SIG-M5 treated with dmso at 0.1 percent for 504 hours (cell line): ENCODE measurements around the gene SULF2.
A peak's percentile ranks its signal among the peaks of the same experiment; 100 is the strongest.

Experiments
- DNase-seq: peaks from one replicate; lab custom pipeline; 2025; ENCODE audit not compliant: unreplicated experiment; lab: John Stamatoyannopoulos, UW

SULF2 gene

DNA sequence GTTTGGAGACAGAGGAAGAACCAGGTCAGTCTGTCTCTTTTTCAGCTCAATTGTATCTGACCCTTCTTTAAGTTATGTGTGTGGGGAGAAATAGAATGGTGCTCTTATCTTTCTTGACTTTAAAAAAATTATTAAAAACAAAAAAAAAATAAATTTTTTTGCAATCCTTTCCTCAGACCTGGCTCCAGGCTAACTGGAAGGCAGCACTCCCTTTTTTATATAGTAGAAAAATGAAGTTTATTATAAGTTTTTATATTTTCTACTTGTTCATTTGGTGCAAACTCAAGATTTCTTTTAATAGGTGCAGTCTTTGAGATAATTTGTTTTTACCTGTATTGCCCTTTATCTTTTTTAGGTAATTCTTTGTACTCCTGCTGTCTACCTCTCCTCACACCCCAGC, 129.6 kb downstream of the SULF2 start:
- DNase-seq: no peak

DNA sequence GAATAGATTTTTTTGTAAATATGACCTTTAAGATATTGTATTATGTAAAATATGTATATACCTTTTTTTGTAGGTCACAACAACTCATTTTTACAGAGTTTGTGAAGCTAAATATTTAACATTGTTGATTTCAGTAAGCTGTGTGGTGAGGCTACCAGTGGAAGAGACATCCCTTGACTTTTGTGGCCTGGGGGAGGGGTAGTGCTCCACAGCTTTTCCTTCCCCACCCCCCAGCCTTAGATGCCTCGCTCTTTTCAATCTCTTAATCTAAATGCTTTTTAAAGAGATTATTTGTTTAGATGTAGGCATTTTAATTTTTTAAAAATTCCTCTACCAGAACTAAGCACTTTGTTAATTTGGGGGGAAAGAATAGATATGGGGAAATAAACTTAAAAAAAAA, 130.9 kb downstream of the SULF2 start:
- DNase-seq: no peak

DNA sequence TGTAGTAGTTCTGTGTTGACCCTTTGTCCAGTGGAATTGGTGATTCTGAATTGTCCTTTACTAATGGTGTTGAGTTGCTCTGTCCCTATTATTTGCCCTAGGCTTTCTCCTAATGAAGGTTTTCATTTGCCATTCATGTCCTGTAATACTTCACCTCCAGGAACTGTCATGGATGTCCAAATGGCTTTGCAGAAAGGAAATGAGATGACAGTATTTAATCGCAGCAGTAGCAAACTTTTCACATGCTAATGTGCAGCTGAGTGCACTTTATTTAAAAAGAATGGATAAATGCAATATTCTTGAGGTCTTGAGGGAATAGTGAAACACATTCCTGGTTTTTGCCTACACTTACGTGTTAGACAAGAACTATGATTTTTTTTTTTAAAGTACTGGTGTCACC, 131.4 kb downstream of the SULF2 start:
- no peak for DNase-seq

DNA sequence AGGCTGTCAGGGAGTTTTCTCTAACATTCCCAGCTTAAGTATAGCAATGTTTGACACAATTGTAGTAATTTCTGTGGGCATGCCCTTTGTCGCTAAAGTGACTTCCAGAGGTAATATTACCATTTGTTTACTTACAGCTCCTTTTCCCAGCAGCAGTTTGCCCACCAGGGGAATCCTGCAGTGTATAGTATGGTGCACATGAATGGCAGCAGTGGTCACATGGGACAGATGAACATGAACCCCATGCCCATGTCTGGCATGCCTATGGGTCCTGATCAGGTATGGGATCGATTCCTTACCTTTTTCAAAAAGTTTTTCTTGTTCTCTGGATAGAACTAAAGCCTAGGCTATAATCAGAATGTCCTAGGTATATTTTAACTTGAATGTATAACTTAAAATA, 132.5 kb downstream of the SULF2 start:
- no peak for DNase-seq

DNA sequence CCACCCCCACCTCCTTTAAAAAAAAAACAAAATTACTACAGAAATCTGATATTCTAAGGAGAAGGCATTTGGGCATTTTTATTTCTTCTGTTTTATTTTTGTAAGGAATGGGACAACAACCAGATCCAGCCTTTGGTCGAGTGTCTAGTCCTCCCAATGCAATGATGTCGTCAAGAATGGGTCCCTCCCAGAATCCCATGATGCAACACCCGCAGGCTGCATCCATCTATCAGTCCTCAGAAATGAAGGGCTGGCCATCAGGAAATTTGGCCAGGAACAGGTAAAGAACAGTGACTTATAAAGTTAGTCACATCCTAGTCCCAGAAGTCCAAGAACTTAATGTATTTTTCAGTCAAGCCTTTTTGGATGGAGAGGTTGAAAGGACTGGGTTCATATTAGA, 133.0 kb downstream of the SULF2 start:
- DNase-seq: no peak

DNA sequence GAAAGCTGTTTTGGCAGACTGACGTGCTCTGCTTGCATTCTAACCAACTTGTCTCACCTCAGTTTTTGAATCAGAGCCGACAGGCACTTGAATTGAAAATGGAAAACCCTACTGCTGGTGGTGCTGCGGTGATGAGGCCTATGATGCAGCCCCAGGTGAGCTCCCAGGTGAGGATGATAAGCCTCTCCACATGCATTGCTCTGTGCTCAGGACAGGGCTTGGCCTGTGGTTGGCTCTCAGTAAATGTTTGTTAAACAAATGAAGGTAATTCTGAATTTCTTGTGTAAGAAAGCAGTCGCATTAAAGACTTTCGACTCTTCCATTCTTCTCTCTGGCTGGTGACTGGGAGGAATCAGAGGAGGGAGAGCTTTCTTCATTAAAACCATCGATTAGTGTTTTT, 136.3 kb downstream of the SULF2 start:
- no peak for DNase-seq

DNA sequence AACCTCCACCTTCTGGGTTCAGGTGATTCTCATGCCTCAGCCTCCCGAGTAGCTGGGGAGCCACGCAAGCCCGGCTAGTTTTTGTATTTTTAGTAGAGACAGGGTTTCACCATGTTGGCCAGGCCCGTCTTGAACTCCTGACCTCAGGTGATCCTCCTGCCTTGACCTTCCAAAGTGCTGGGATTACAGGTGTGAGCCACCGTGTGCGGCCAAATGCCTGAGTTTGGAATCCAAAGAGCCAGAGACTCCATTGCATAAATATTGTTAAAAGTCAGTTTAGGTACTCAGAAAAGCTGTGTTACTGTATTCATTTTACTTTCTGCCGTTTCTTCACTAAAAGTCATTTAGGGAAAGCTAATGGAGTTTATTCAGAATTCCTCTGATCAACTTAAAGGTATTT, 137.3 kb downstream of the SULF2 start:
- no peak for DNase-seq

DNA sequence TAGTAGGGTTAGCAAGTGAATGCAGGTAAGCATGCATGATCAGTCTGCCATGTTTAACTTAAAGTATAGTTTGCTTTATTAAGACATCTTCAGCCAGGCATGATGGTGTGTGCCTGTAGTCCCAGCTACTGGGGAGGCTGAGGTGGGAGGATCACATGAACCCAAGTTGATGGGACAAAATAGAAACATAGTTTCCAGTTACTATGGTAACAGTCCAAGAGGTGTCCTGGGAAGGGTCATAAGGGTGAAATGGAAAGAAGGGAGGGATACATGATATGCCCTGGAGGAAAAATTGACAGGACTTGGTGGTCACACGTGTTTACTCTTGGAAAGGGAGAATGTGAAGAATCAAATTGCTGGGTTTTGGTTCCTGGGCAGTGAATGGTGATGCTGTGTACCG, 139.6 kb downstream of the SULF2 start:
- no peak for DNase-seq

DNA sequence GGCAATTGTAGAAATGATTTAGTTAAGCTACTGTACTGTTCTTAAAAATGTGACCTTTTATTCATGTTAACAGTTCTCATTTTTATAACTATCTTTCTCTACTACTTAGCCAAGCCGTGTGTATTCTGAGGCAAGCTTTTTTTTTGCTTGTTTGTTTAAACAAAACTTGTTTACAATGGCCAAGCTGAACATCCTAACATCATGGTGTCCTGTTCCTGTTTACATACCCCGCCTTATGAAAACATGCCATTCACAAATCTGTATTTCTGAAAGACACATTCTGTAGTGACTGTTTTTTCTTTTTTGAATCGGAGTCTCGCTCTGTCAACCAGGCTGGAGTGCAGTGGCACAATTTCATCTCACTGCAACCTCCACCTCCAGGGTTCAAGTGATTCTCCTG, 142.7 kb downstream of the SULF2 start:
- peak; percentile 91 for DNase-seq

DNA sequence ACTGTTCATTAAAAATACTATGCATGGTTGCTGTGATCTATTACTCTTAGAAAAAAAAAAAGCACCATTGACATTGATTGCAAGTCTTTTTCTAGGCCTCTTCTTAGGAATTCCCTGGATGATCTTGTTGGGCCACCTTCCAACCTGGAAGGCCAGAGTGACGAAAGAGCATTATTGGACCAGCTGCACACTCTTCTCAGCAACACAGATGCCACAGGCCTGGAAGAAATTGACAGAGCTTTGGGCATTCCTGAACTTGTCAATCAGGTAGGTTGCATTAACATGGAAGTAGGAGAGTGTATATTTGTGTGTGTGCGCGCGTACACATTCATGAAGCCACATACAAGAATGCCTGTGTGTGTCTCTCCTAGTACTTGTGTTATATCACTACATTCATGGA, 143.2 kb downstream of the SULF2 start:
- no peak for DNase-seq

DNA sequence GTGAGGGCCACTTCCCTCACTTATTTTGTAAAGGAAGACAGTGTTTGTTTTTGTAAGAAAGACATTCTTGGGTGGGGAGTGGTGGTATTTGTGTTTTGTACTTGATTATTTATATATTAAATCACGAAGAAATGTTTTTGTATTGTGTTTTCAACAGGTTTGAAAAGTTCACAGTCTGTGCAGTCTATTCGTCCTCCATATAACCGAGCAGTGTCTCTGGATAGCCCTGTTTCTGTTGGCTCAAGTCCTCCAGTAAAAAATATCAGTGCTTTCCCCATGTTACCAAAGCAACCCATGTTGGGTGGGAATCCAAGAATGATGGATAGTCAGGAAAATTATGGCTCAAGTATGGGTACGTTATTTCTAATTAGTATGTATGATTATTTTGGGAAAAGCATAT, 146.4 kb downstream of the SULF2 start:
- DNase-seq: no peak

DNA sequence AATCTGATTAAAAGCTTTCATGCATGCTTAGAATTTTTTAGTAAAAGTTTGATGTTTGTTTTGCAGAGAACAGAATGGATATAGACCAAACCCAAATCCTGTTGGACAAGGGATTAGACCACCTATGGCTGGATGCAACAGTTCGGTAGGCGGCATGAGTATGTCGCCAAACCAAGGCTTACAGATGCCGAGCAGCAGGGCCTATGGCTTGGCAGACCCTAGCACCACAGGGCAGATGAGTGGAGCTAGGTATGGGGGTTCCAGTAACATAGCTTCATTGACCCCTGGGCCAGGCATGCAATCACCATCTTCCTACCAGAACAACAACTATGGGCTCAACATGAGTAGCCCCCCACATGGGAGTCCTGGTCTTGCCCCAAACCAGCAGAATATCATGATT, 150.0 kb downstream of the SULF2 start:
- DNase-seq: no peak

DNA sequence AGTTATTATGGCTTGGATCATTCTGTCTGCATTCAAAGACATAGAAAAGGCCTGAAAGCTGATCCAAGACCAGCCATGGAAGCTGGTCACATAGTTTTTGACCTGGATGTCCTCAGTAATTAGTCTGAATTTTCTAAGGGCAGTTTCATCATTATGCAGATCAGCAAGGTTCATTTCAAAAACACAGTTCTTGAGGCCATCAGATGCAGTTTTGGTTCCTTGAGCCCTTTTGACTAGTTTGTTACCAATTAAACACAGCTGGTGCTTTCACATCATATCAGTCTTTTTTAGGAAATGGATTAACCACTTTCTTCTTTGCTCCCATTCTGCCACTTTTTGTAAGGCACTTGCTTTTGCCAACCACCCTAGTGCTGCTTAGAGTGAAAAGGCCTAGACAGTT, 154.2 kb downstream of the SULF2 start:
- DNase-seq: no peak

DNA sequence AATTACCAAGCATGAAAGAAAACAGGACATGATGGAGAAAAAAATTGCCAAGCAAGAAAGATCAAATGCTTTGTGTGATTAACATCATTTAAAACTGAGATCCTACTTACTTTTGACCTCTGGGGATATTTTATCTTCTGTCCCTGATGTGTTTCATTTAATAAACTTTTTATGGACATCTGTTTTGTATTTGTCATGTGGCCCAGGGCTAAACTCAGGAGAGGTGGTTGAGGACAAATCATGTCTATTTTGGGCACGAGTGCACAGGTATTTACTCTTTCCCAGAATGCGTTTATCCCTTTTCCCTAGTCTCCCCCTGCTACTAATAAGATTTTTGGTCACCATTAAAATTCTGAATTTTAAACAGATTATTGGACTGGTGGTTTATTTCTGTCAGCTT, 155.4 kb downstream of the SULF2 start:
- no peak for DNase-seq

DNA sequence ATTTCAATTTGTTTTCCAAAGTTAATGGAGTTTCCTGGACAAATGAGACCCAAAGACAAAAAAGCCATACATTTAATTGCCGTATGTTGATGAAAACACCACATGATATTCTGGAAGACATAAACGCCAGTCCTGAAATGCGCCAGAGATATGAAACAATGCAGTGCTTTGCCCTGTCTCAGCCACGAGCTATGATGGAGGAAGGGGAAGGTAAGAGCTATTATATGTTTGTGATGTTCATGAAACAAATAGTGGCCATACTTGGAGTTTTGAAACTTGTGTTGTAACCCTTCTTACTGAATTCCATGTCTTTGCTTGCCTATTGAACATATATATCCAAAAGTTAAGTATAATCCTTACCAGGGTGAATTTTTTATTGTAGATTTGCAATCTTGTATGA, 157.7 kb downstream of the SULF2 start:
- DNase-seq: no peak

DNA sequence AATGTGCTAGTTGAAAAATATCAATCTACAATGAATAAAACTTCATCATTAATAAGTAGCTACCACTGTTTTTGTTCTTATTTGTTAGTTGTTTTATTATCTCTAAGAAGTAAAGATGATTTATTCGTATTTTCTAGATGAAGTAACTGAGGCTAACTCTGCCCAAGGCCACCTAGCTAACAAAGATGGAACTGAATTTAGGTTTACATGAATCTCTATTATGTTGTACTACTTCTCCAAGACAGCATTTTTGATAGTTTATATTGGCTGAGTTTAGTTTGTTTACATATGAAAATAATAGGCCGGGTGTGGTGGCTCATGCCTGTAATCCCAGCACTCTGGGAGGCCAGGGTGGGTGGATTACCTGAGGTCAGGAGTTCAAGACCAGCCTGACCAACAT, 162.1 kb downstream of the SULF2 start:
- peak; percentile 63 for DNase-seq

DNA sequence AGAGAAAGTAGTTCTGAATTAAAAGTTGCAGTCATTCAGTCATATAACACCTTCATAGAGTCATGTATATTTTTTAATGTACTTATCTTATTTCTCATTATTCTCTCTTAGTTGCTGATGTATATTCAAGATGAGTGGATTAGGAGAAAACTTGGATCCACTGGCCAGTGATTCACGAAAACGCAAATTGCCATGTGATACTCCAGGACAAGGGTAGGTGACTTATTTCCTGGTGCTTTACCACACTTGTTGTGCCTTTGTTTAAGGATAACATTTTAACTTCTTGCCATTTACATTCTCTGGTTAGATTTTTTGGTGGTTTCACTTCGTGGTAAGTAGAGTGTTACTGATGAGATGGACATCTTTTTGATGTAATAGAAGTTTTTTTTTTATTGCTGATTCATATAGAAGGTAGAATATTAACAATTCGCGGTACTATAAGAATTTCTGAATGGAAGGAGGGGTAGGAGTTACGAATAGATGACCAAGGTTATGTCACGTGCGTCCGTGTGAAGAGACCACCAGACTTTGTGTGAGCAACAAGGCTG, 163.1 kb downstream of the SULF2 start:
- DNase-seq: no peak

DNA sequence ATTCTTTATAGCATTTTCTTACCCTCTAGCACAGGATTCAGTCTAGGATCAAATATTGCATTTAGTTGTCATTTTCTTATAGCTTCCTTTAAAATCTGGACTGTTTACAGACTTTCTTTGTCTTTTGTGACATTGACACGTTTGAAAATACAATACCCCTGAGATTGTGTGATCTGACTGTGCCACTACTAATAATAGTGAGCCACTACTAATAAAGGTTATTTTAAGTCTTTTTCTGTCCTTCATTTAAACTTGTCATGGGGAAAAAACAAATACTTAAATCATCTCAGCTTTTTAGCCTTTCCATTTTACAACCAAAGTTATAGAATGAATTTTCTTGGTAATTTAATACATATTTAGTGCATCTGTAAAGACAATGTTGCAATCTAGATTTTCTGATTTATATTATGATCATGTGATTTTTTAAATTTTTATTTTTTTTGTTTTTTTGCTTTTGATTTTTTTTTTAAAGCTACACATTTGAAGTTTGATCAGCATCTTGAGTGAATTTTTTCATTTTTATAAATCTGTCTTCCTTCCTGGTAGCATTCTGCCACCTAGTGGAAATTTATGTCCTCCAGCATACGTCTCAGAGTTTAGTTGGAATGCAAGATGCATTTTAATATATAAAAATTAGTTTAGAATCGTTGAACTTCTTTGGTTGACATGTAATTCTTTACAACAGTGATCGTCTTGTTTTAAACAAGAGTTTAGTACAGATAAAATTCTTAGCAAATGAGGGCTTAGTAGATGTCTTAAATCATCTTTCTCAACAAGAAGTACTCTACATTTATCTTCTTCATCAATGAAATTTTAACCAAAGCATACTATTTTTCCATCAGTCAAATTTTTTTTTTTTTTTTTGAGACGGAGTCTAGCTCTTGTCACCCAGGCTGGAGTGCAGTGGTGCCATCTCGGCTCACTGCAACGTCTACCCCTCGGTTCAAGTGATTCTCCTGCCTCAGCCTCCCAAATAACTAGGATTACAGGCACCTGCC, 164.2 kb downstream of the SULF2 start:
- DNase-seq: peak; percentile 98

DNA sequence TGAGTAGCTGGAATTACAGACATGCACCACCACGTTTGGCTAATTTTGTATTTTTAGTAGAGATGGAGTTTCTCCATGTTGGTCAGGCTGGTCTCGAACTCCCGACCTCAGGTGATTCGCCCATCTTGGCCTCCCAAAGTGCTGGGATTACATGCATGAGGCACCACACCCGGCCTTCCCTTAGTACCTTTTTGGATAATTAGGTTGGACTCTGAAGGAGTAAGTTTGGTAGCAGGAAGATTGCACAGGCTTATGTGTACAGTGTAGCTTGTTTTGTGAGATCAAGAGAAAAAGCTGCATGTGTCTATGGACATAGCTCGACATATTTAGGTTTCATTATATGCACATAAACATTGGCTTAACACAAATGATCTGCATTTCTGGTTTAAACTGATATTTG, 166.8 kb downstream of the SULF2 start:
- DNase-seq: no peak

DNA sequence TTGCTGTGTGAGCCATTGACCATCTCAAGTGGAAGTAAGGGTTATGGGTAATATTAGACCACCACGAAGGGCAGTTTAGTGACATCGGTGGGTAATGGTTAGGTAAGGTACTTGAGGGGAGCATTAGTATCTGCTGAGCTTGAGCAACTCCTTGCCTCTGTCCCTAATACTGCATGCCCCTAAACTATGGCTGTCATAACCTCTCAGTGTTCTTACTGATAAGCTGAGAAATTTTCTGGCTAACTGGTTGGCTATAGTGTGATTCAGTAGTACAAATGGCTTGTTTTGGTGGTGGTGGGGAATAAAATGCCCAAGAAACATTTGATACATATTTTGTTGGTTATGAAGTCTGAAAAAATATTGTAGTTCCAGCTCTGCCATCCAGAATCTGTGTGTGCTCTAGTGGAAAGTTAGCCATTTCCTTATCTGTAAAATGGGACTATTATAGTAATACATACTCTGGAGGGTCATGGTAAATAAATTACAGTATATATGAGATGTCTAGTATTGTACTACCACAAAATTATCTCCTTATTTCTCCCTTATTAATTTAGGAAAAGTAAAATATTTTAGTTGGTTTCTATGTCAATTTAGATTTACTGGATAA, 170.5 kb downstream of the SULF2 start:
- DNase-seq: no peak

DNA sequence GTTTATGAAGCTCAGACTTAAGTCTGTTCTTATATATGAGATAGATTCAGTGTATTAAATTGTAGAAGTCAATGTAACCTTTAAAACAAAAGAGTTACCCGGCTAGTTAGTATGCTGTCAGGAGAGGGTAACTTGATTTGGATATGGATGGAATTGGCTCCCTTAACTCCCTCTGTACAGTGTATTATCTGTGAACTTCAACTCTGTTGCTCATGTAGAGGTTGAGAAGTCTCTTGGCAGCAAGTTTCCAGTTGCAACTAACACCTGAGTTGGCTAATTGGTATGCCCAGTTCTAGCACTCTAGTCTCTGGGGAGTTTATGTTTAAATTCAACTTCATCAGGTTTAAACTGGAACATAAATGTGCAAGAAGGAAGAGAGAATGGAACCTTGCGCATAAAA, 172.6 kb downstream of the SULF2 start:
- no peak for DNase-seq

DNA sequence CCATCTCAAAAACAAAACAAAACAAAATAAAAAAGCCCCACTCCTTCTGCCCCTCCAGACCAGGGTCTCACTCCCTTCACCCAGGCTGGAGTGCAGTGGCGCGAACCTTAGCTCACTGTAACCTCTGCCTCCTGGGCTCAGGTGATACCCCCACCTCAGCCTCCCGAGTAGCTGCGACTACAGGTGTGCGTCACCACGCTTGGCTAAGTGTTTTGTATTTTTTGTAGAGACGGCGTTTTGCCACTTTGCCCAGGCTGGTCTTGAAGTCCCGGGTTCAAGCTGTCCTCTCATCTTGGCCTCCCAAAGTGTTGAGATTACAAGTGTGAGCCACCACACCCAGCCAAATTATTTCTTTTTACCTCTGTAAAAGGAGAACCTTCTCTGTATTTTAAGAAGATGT, 173.5 kb downstream of the SULF2 start:
- no peak for DNase-seq

DNA sequence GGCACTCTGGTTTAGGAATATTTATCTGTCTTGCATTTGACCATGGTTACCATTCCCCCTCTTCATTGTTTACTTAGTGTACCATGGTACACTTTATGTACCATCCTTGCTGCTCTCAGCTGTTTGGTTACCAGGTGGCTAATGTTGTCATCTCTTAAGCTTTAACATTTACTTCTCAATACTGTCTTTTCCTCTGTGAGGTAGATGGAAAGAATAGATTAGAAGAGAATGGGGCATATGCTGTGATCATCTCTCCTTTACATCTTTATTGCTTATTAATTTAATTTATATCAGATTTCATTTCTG, 174.4 kb downstream of the SULF2 start:
- DNase-seq: no peak
